Measurements from ENCODE around the gene LRG1. TPM values are rescaled to one million over a fixed set of nuclear protein-coding genes. Genes with fewer than 3 reads are reported as not detected.

Gene LRG1
- total and polyA plus RNA-seq, 4 donors = 57.8 to 1,122 (median 661) TPM

- no peak overlapping the region for H3K27ac ChIP-seq (ENCODE audit: low read depth in 1 of 2, low read length in 2 of 2)
- TF ChIP-seq MAX (IDR thresholded peaks at IDR 0.05) = no peak
- no peak for TF ChIP-seq TAF1 (conservative IDR thresholded peaks at IDR 0.05)
- TF ChIP-seq HNF4A (conservative IDR thresholded peaks at IDR 0.05) = no peak
- no peak for TF ChIP-seq SP1 (IDR thresholded peaks at IDR 0.05)
- TF ChIP-seq RXRA (IDR thresholded peaks at IDR 0.05) = no peak
- no peak for TF ChIP-seq REST (IDR thresholded peaks at IDR 0.05)
- no peak for TF ChIP-seq GABPA (IDR thresholded peaks at IDR 0.05 in 1 of 2, conservative IDR thresholded peaks at IDR 0.05 in 1 of 2)
- TF ChIP-seq RAD21 (IDR thresholded peaks at IDR 0.05) = no peak
- TF ChIP-seq JUND (IDR thresholded peaks at IDR 0.05) = no peak
- TF ChIP-seq, protein P1, sequence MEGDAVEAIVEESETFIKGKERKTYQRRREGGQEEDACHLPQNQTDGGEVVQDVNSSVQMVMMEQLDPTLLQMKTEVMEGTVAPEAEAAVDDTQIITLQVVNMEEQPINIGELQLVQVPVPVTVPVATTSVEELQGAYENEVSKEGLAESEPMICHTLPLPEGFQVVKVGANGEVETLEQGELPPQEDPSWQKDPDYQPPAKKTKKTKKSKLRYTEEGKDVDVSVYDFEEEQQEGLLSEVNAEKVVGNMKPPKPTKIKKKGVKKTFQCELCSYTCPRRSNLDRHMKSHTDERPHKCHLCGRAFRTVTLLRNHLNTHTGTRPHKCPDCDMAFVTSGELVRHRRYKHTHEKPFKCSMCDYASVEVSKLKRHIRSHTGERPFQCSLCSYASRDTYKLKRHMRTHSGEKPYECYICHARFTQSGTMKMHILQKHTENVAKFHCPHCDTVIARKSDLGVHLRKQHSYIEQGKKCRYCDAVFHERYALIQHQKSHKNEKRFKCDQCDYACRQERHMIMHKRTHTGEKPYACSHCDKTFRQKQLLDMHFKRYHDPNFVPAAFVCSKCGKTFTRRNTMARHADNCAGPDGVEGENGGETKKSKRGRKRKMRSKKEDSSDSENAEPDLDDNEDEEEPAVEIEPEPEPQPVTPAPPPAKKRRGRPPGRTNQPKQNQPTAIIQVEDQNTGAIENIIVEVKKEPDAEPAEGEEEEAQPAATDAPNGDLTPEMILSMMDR (IDR thresholded peaks at IDR 0.05; ENCODE audit: low read depth, low read length, missing input control) = no peak
- no peak for TF ChIP-seq FOXA2 (IDR thresholded peaks at IDR 0.05)
- TF ChIP-seq FOXA1 (IDR thresholded peaks at IDR 0.05) = no peak
- TF ChIP-seq, protein P2, sequence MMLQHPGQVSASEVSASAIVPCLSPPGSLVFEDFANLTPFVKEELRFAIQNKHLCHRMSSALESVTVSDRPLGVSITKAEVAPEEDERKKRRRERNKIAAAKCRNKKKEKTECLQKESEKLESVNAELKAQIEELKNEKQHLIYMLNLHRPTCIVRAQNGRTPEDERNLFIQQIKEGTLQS (IDR thresholded peaks at IDR 0.05) = no peak
- no peak overlapping the region for H3K9ac ChIP-seq (ENCODE audit: low read depth in 1 of 2, low read length in 2 of 2)
- WGBS = 75% methylated on average over 23 of the region's 23 CpGs
- no peak for DNase-seq (ENCODE audit: low spot score)
- peaks cover 8 to 34% (median 30%) of the 10 kb centered on the region in 4 donors for H3K4me1 ChIP-seq (ENCODE audit: control insufficient read depth in 4 of 4, insufficient read depth in 4 of 4, low read length in 3 of 4)
- peaks cover 0 to 23% (median 10%) of the 10 kb centered on the region in 4 donors for H3K36me3 ChIP-seq (ENCODE audit: control insufficient read depth in 4 of 4, insufficient read depth in 3 of 4, low read depth in 1 of 4, low read length in 3 of 4)
- no peaks in the 10 kb centered on the region for H3K27me3 ChIP-seq (ENCODE audit: control insufficient read depth in 4 of 4, insufficient read depth in 4 of 4, low read length in 3 of 4)
- H3K4me3 ChIP-seq (ENCODE audit: low read depth in 1 of 3, low read length in 3 of 3) = peak overlapping the region in 1 of 3 donors; percentile 11
- no peaks in the 10 kb centered on the region for H3K9me3 ChIP-seq (ENCODE audit: control insufficient read depth in 4 of 4, low read length in 3 of 4)
These were observed 14.3 kb downstream of the LRG1 start for GRCh38 chr19:4525563-4526002.

- Histone ChIP-seq H3K9ac (ENCODE audit: low read depth in 1 of 2, low read length in 2 of 2) (no peak overlapping the region), H3K4me1 (ENCODE audit: control insufficient read depth in 4 of 4, insufficient read depth in 4 of 4, low read length in 3 of 4) (peaks cover 8 to 36% (median 32%) of the 10 kb centered on the region in 4 donors), H3K36me3 (ENCODE audit: control insufficient read depth in 4 of 4, insufficient read depth in 3 of 4, low read depth in 1 of 4, low read length in 3 of 4) (peaks cover 0 to 23% (median 10%) of the 10 kb centered on the region in 4 donors), H3K4me3 (ENCODE audit: low read depth in 1 of 3, low read length in 3 of 3) (peak overlapping the region in 1 of 3 donors; percentile 11), H3K27me3 (ENCODE audit: control insufficient read depth in 4 of 4, insufficient read depth in 4 of 4, low read length in 3 of 4) (no peaks in the 10 kb centered on the region), H3K27ac (ENCODE audit: low read depth in 1 of 2, low read length in 2 of 2) (no peak overlapping the region), H3K9me3 (ENCODE audit: control insufficient read depth in 4 of 4, low read length in 3 of 4) (no peaks in the 10 kb centered on the region)
- 77% methylated on average over 23 of the region's 23 CpGs for WGBS
- DNase-seq (ENCODE audit: low spot score) = peak; percentile 78
- TF ChIP-seq FOXA1 (IDR thresholded peaks at IDR 0.05) = no peak
- no peak for TF ChIP-seq ZBTB33 (IDR thresholded peaks at IDR 0.05)
- no peak for TF ChIP-seq MAX (IDR thresholded peaks at IDR 0.05)
- TF ChIP-seq, protein P1 (IDR thresholded peaks at IDR 0.05; ENCODE audit: low read depth, low read length, missing input control) = peak; percentile 66
- peak; percentile 46 to 69 for TF ChIP-seq RAD21 (IDR thresholded peaks at IDR 0.05)
- TF ChIP-seq EGR1 (IDR thresholded peaks at IDR 0.05; ENCODE audit: low read depth in 2 of 2) = no peak
- TF ChIP-seq HNF4G (IDR thresholded peaks at IDR 0.05) = no peak
These were observed 14.9 kb downstream of the LRG1 start for GRCh38 chr19:4524808-4525562.
